HCT116 (cell line): ENCODE measurements around the gene MBD1. TPM values are rescaled to one million over a fixed set of nuclear protein-coding genes. Genes with fewer than 3 reads are reported as not detected.

ENCODE experiments used
- ATAC-seq: fragments of 200-7000 bp; cut with Tn5 transposase; 2 replicates; pipeline ENCODE4 v1.9.1; 2020; ENCODE audit warnings: mild to moderate bottlenecking, moderate library complexity
- BruUV-seq: library from RNA; stranded (reverse); fragments of 400-500 nt; replicated peaks from 2 replicates; lab custom pipeline; 2021; lab: Mats Ljungman, UMichigan
- CTCF ChIA-PET: fragments of 300-600 bp; sonication (Branson Sonifier 250); formaldehyde crosslinking; loops from one replicate; lab custom pipeline; 2021; ENCODE audit warnings: antibody characterized with exemption; lab: Charles Lee
- POLR2A ChIA-PET: fragments of 300-600, 350-600 bp; sonication (Branson Sonifier 250); formaldehyde crosslinking; loops from one replicate; lab custom pipeline; 2021; ENCODE audit warnings: antibody characterized with exemption; lab: Charles Lee
- RAD21 ChIA-PET, 2 experiments: fragments of 300-600 bp; sonication (Branson Sonifier 250); formaldehyde crosslinking; loops; one replicate each; lab custom pipeline; 2023; ENCODE audit warnings: low total read pairs in 2 of 2; ENCODE audit not compliant: uncharacterized antibody in 2 of 2, unreplicated experiment in 2 of 2, low non-redundant PET in 1 of 2; lab: Charles Lee
- DNase-seq: peaks from one replicate; pipeline ENCODE4 v3.0.0-alpha.2; 2010; ENCODE audit warnings: low read depth, low spot score
- H2AFZ ChIP-seq: fragments of 200-600 bp; shearing (Covaris generic), sonication (generic); 2 replicates; pipeline ENCODE4 v1.6.1; 2017; ENCODE audit warnings: low read depth, mixed run types, mixed read lengths, antibody characterized with exemption, low read length; ENCODE audit not compliant: poor library complexity, severe bottlenecking
- H3K27ac ChIP-seq: 2 replicates; pipeline ENCODE4 v1.5.1; 2012; ENCODE audit warnings: low read depth, low read length
- H3K27me3 ChIP-seq: fragments of 200-600 bp; sonication (generic); 2 replicates; pipeline ENCODE4 v1.6.1; 2016; ENCODE audit warnings: mixed run types, low read length, mixed read lengths; ENCODE audit not compliant: insufficient read depth
- H3K36me3 ChIP-seq, 2 experiments: fragments of 200-500 bp in 1 of 2; fragments of 200-600 bp in 1 of 2; sonication (Bioruptor generic) in 1 of 2; sonication (generic) in 1 of 2; 2 replicates each; pipeline versions ENCODE4 v1.5.1 to v1.6.1; 2014 to 2016; ENCODE audit warnings: low read length in 2 of 2, inconsistent platforms in 1 of 2, mixed read lengths in 1 of 2, mixed run types in 1 of 2; ENCODE audit not compliant: insufficient read depth in 2 of 2, control insufficient read depth in 1 of 2
- H3K4me1 ChIP-seq, 2 experiments: fragments of 200-600 bp in 1 of 2; sonication (generic) in 1 of 2; 2 replicates each; pipeline versions ENCODE4 v1.5.1 to v1.6.1; 2012 to 2017; ENCODE audit warnings: low read length in 2 of 2, inconsistent platforms in 1 of 2, mild to moderate bottlenecking in 1 of 2, mixed read lengths in 1 of 2, mixed run types in 1 of 2, moderate library complexity in 1 of 2; ENCODE audit not compliant: insufficient read depth in 2 of 2, control insufficient read depth in 1 of 2
- H3K4me2 ChIP-seq: fragments of 200-600 bp; sonication (generic); 2 replicates; pipeline ENCODE4 v1.6.1; 2017; ENCODE audit warnings: mixed run types, low read length, mixed read lengths
- H3K4me3 ChIP-seq, 2 experiments: fragments of 200-600 bp in 1 of 2; sonication (generic) in 1 of 2; replicated peaks in 1 of 2; 2 replicates each; pipeline ENCODE4 v1.5.1; 2011 to 2016; ENCODE audit warnings: low read length in 2 of 2, control low read depth in 1 of 2, low read depth in 1 of 2, mild to moderate bottlenecking in 1 of 2, mixed read lengths in 1 of 2, mixed run types in 1 of 2
- H3K79me2 ChIP-seq: fragments of 200-600 bp; sonication (generic); 2 replicates; pipeline ENCODE4 v1.6.1; 2017; ENCODE audit warnings: mild to moderate bottlenecking, mixed run types, low read length, moderate library complexity, mixed read lengths; ENCODE audit not compliant: insufficient read depth
- H3K9ac ChIP-seq: fragments of 200-600 bp; sonication (generic); 2 replicates; pipeline ENCODE4 v1.6.1; 2016; ENCODE audit warnings: low read length, mixed read lengths
- H3K9me2 ChIP-seq: fragments of 200-600 bp; sonication (generic), shearing (Covaris generic); 2 replicates; pipeline ENCODE4 v1.6.1; 2017; ENCODE audit warnings: mixed run types, mild to moderate bottlenecking, moderate library complexity; ENCODE audit not compliant: insufficient read depth
- H3K9me3 ChIP-seq, 2 experiments: fragments of 200-500 bp in 1 of 2; fragments of 200-600 bp in 1 of 2; sonication (Bioruptor generic) in 1 of 2; sonication (generic) in 1 of 2; 2 replicates each; pipeline ENCODE4 v1.6.1; 2014 to 2017; ENCODE audit warnings: low read length in 2 of 2, mixed read lengths in 2 of 2, inconsistent platforms in 1 of 2, low read depth in 1 of 2, mild to moderate bottlenecking in 1 of 2, mixed run types in 1 of 2, moderate library complexity in 1 of 2; ENCODE audit not compliant: control insufficient read depth in 1 of 2, insufficient read depth in 1 of 2
- H4K20me1 ChIP-seq: fragments of 200-600 bp; sonication (generic), shearing (Covaris generic); 2 replicates; pipeline ENCODE4 v1.6.1; 2017; ENCODE audit warnings: mixed run types, mild to moderate bottlenecking, moderate library complexity; ENCODE audit not compliant: insufficient read depth
- ATF3 ChIP-seq: IDR thresholded peaks from 2 replicates; pipeline ENCODE4 v1.6.1; 2012
- CBX3 ChIP-seq: IDR thresholded peaks from 2 replicates; pipeline ENCODE4 v1.6.1; 2012; ENCODE audit warnings: low read depth
- CEBPB ChIP-seq: IDR thresholded peaks from 2 replicates; pipeline ENCODE4 v1.6.1; 2012; ENCODE audit warnings: low read depth
- CTCF ChIP-seq, 3 experiments: fragments of 200-600 bp in 1 of 3; sonication (generic) in 1 of 3; IDR thresholded peaks in 2 of 3; conservative IDR thresholded peaks in 1 of 3; 2 replicates each; pipeline ENCODE4 v1.5.1; 2012 to 2017; ENCODE audit warnings: low read depth in 2 of 3, low read length in 2 of 3, antibody characterized with exemption in 1 of 3, borderline replicate concordance in 1 of 3, control low read depth in 1 of 3, mild to moderate bottlenecking in 1 of 3, mixed read lengths in 1 of 3, mixed run types in 1 of 3, moderate library complexity in 1 of 3; ENCODE audit not compliant: insufficient read depth in 1 of 3
- EGR1 ChIP-seq: IDR thresholded peaks from 2 replicates; pipeline ENCODE4 v1.6.1; 2012; ENCODE audit warnings: low read depth
- ELF1 ChIP-seq: IDR thresholded peaks from 2 replicates; pipeline ENCODE4 v1.6.1; 2012; ENCODE audit warnings: low read depth, borderline replicate concordance
- EZH2 ChIP-seq: fragments of 200-600 bp; sonication (generic); IDR thresholded peaks from 2 replicates; pipeline ENCODE4 v1.6.1; 2017; ENCODE audit warnings: antibody characterized with exemption, mixed run types
- EZH2phosphoT487 ChIP-seq: fragments of 200-600 bp; IDR thresholded peaks from 2 replicates; pipeline ENCODE4 v1.6.1; 2018; ENCODE audit warnings: antibody characterized with exemption, borderline replicate concordance
- FOSL1 ChIP-seq: IDR thresholded peaks from 2 replicates; pipeline ENCODE4 v1.6.1; 2012; ENCODE audit warnings: low read depth
- POLR2A ChIP-seq: IDR thresholded peaks from 2 replicates; pipeline ENCODE4 v1.7.0; 2011; ENCODE audit warnings: borderline replicate concordance; ENCODE audit not compliant: insufficient read depth, insufficient read length; ENCODE audit errors: extremely low read depth
- POLR2AphosphoS5 ChIP-seq: IDR thresholded peaks from 2 replicates; pipeline ENCODE4 v1.6.1; 2011; ENCODE audit warnings: mild to moderate bottlenecking, low read depth, low read length, moderate library complexity
- REST ChIP-seq: IDR thresholded peaks from 2 replicates; pipeline ENCODE4 v1.6.1; 2012; ENCODE audit warnings: low read depth
- SP1 ChIP-seq: IDR thresholded peaks from 2 replicates; pipeline ENCODE4 v1.6.1; 2012; ENCODE audit warnings: low read depth
- SRF ChIP-seq: IDR thresholded peaks from 2 replicates; pipeline ENCODE4 v1.6.1; 2012; ENCODE audit warnings: low read depth
- TCF7L2 ChIP-seq: IDR thresholded peaks from 2 replicates; pipeline ENCODE4 v1.7.0; 2011; ENCODE audit warnings: borderline replicate concordance, inconsistent platforms; ENCODE audit not compliant: insufficient read depth, insufficient read length; ENCODE audit errors: extremely low read depth
- YY1 ChIP-seq: IDR thresholded peaks from 2 replicates; pipeline ENCODE4 v1.6.1; 2011; ENCODE audit warnings: low read length, low read depth, moderate library complexity, mild to moderate bottlenecking; ENCODE audit not compliant: insufficient replicate concordance; ENCODE audit errors: extremely low read depth
- ZFX ChIP-seq: fragments of 450-650 bp; IDR thresholded peaks from 2 replicates; pipeline ENCODE4 v1.6.1; 2017
- ZNF274 ChIP-seq: fragments of 200-500 bp; sonication (Bioruptor generic); IDR thresholded peaks from 2 replicates; pipeline ENCODE4 v1.6.1; 2014; ENCODE audit warnings: mild to moderate bottlenecking, low read depth, low read length, inconsistent platforms
- intact Hi-C: fragments of 100-400 bp; cut with micrococcal nuclease; formaldehyde crosslinking; loops from 2 replicates; pipeline ENCODE4 v1.10.0; 2022
- total RNA-seq: library from RNA; stranded (reverse); gene quantifications from one replicate; pipeline ENCODE4 v1.2.1, GENCODE V29; 2021; ENCODE audit not compliant: unreplicated experiment

MBD1 gene
- total RNA-seq, 1 experiment from 2014 or later: 63.9 TPM

GRCh38 chr18:50312296-50313030 lies 31.1 kb upstream of the MBD1 start:
- RAD21 ChIA-PET: no interaction called here
- Histone ChIP-seq H3K36me3 (no peaks in the 10 kb centered on the region), H3K4me1 (no peaks in the 10 kb centered on the region), H3K9me3 (no peaks in the 10 kb centered on the region), H3K27me3 (no peaks in the 10 kb centered on the region), H3K4me2 (no peak overlapping the region), H3K9ac (no peak overlapping the region), H3K9me2 (no peaks in the 10 kb centered on the region), H2AFZ (no peak overlapping the region), H3K79me2 (no peaks in the 10 kb centered on the region), H4K20me1 (no peaks in the 10 kb centered on the region), H3K27ac (no peak overlapping the region), H3K4me3 (no peak overlapping the region)
- intact Hi-C loops: no loop called here
- no peak for DNase-seq
- BruUV-seq: no TSS peak
- no peak for TF ChIP-seq CTCF (IDR thresholded peaks at IDR 0.05 in 2 of 3, conservative IDR thresholded peaks at IDR 0.05 in 1 of 3; ENCODE audit: borderline replicate concordance in 1 of 3, insufficient read depth in 1 of 3, low read depth in 2 of 3, low read length in 2 of 3)
- TF ChIP-seq TCF7L2: no peak
- TF ChIP-seq SRF: no peak
- TF ChIP-seq ZNF274: no peak
- TF ChIP-seq EGR1: no peak
- no peak for TF ChIP-seq YY1
- TF ChIP-seq ATF3: no peak
- TF ChIP-seq POLR2A: no peak
- no peak for TF ChIP-seq EZH2phosphoT487
- no peak for TF ChIP-seq CEBPB
- no peak for TF ChIP-seq SP1
- TF ChIP-seq ELF1: no peak
- no peak for TF ChIP-seq POLR2AphosphoS5
- no peak for TF ChIP-seq FOSL1
- TF ChIP-seq REST: no peak
- no peak for TF ChIP-seq CBX3
- TF ChIP-seq EZH2: no peak
- no peak for TF ChIP-seq ZFX
- CTCF ChIA-PET: no interaction called here
- ATAC-seq: no peak
- POLR2A ChIA-PET: no interaction called here
